A673 (cell line): ENCODE data around the gene CCDC54. TPM values are rescaled to one million over a fixed set of nuclear protein-coding genes. Genes with fewer than 3 reads are reported as not detected.

Experiments
- BruUV-seq: library from RNA; stranded (reverse); fragments of 400-500 nt; replicated peaks from 2 replicates; lab custom pipeline; 2021; lab: Mats Ljungman, UMichigan
- CTCF ChIA-PET: fragments of 300-600 bp; sonication (Branson Sonifier 250); formaldehyde crosslinking; loops from one replicate; lab custom pipeline; 2022; ENCODE audit warnings: antibody characterized with exemption; lab: Charles Lee
- POLR2A ChIA-PET: fragments of 300-600 bp; sonication (Branson Sonifier 250); formaldehyde crosslinking; loops from one replicate; lab custom pipeline; 2022; ENCODE audit warnings: antibody characterized with exemption; ENCODE audit not compliant: low non-redundant PET; lab: Charles Lee
- DNase-seq: peaks from one replicate; pipeline ENCODE4 v3.0.0-alpha.2; 2015; ENCODE audit warnings: low spot score
- H3K27ac ChIP-seq: fragments of 200-600 bp; sonication (generic); 2 replicates; pipeline ENCODE4 v1.5.1; 2016; ENCODE audit warnings: mixed run types, low read depth, mild to moderate bottlenecking, mixed read lengths, antibody characterized with exemption, low read length; ENCODE audit not compliant: poor library complexity, severe bottlenecking
- H3K27me3 ChIP-seq: fragments of 200-600 bp; sonication (generic); replicated peaks from 2 replicates; pipeline ENCODE4 v1.6.1; 2017; ENCODE audit warnings: mixed run types, low read depth, mild to moderate bottlenecking, mixed read lengths, antibody characterized with exemption, low read length; ENCODE audit not compliant: insufficient read depth, poor library complexity
- H3K36me3 ChIP-seq: fragments of 200-600 bp; sonication (generic); 2 replicates; pipeline ENCODE4 v1.6.1; 2016; ENCODE audit warnings: mixed run types, mild to moderate bottlenecking, mixed read lengths, antibody characterized with exemption, low read length; ENCODE audit not compliant: insufficient read depth, poor library complexity, severe bottlenecking
- H3K4me1 ChIP-seq: fragments of 200-600 bp; sonication (generic); 2 replicates; pipeline ENCODE4 v1.6.1; 2017; ENCODE audit warnings: mixed run types, mild to moderate bottlenecking, mixed read lengths, antibody characterized with exemption, low read length; ENCODE audit not compliant: insufficient read depth, poor library complexity, severe bottlenecking
- H3K4me3 ChIP-seq: fragments of 200-600 bp; sonication (generic); 2 replicates; pipeline ENCODE4 v1.5.1; 2016; ENCODE audit warnings: low read depth, mixed run types, mild to moderate bottlenecking, mixed read lengths, low read length; ENCODE audit not compliant: poor library complexity, severe bottlenecking
- H3K9me3 ChIP-seq: fragments of 200-600 bp; sonication (generic); 2 replicates; pipeline ENCODE4 v1.6.1; 2016; ENCODE audit warnings: mixed run types, low read depth, mild to moderate bottlenecking, mixed read lengths, antibody characterized with exemption, low read length; ENCODE audit not compliant: poor library complexity, severe bottlenecking
- EZH2 ChIP-seq: fragments of 200-600 bp; sonication (generic); IDR thresholded peaks from 2 replicates; pipeline ENCODE4 v1.6.1; 2017; ENCODE audit warnings: borderline replicate concordance, low read depth, mild to moderate bottlenecking, mixed read lengths, antibody characterized with exemption, low read length; ENCODE audit not compliant: poor library complexity, severe bottlenecking
- intact Hi-C: fragments of 100-400 bp; cut with micrococcal nuclease; formaldehyde crosslinking; loops from one replicate; pipeline ENCODE4 v1.10.0; 2022; ENCODE audit not compliant: unreplicated experiment
- total RNA-seq: library from RNA; stranded (reverse); gene quantifications from 2 replicates; pipeline ENCODE4 v1.2.3, GENCODE V29; 2021
- TF ChIP-seq, protein P1 (sequence below): fragments of 300-800, 200-600 bp; sonication (generic); conservative IDR thresholded peaks from 2 replicates; pipeline ENCODE4 v1.5.1; 2017; ENCODE audit warnings: low read depth, mild to moderate bottlenecking, antibody characterized with exemption, low read length, moderate library complexity, mixed read lengths

The CCDC54 gene
- total RNA-seq, 1 experiment from 2014 or later: not detected

DNA sequence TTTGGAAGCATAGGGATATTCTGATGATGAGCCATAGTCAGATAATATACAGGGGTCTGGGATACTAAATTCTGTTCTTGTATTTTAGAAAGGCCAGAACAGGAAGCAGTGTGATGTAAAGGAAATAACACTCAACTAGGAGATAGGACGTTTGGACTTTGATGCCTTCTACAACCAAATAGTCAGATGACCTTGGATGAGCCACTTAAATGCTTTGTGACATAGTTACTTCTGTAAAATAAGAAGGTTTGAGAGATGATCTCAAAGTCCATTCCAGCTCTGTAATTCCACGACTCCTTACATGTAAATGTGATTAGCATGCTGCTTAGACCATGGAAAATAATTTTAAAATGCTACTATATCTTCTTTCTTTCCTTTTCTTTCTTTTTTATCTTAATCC lies 29.5 kb upstream of the CCDC54 start:
- Histone ChIP-seq H3K36me3 (no peaks in the 10 kb centered on the region), H3K27ac (no peak overlapping the region), H3K4me1 (no peaks in the 10 kb centered on the region), H3K9me3 (no peaks in the 10 kb centered on the region), H3K27me3 (no peaks in the 10 kb centered on the region), H3K4me3 (no peak overlapping the region)
- DNase-seq: no peak
- BruUV-seq: no TSS peak
- no peak for TF ChIP-seq EZH2
- TF ChIP-seq, protein P1, sequence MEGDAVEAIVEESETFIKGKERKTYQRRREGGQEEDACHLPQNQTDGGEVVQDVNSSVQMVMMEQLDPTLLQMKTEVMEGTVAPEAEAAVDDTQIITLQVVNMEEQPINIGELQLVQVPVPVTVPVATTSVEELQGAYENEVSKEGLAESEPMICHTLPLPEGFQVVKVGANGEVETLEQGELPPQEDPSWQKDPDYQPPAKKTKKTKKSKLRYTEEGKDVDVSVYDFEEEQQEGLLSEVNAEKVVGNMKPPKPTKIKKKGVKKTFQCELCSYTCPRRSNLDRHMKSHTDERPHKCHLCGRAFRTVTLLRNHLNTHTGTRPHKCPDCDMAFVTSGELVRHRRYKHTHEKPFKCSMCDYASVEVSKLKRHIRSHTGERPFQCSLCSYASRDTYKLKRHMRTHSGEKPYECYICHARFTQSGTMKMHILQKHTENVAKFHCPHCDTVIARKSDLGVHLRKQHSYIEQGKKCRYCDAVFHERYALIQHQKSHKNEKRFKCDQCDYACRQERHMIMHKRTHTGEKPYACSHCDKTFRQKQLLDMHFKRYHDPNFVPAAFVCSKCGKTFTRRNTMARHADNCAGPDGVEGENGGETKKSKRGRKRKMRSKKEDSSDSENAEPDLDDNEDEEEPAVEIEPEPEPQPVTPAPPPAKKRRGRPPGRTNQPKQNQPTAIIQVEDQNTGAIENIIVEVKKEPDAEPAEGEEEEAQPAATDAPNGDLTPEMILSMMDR: no peak
- intact Hi-C loops: no loop called here
- POLR2A ChIA-PET: no interaction called here
- CTCF ChIA-PET: no interaction called here

DNA sequence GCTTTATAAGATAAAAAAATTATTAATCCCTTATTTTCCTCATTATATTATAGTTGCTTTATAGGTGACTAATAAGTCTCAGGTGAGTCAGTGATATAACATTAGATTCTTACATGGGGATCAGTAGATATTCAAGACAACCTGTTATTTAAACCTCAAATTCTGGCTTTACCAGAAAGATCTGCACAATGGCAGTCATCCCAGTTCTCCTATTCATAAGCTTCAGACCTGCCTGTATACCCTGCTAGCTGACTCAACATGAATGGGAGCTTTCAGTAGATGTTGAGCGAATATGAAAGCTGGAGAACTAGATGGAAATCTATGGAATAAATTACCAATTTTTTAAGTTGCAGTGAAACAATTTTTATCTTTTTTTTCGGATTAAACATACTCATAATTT lies 20.5 kb upstream of the CCDC54 start:
- ChIA-PET CTCF (no interaction called here), POLR2A (interaction anchor here (0.5 kb wide), 1 partner anchor 522 kb away, joined by 3 read pairs; no protein-coding TSS in a partner anchor)
- Histone ChIP-seq H3K4me3 (no peak overlapping the region), H3K36me3 (no peaks in the 10 kb centered on the region), H3K4me1 (no peaks in the 10 kb centered on the region), H3K27me3 (no peaks in the 10 kb centered on the region), H3K9me3 (no peaks in the 10 kb centered on the region), H3K27ac (no peak overlapping the region)
- intact Hi-C loops: no loop called here
- no peak for TF ChIP-seq EZH2
- TF ChIP-seq, protein P1: no peak
- BruUV-seq: no TSS peak
- no peak for DNase-seq

DNA sequence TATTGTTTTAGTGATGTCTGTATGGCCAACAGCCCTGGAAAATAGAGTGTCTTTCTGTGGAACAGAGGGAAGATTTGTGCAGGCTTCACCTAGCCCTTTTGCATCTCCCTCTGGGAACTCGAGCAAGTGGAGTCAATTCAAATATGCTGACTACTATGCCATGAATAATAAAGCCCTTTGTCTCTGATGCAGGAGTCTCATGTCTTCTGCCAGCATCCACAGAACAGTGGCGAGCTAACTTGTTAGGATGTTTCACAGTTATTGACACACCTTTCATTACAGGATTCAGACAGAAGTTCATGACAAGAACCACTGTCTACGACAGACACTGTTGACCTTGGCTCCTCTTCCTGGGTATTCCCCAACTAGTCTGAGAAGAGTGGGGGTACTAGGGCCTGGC lies 15.6 kb upstream of the CCDC54 start:
- CTCF ChIA-PET: no interaction called here
- POLR2A ChIA-PET: no interaction called here
- H3K4me3 ChIP-seq: no peak overlapping the region
- TF ChIP-seq, protein P1: no peak
- no peak for TF ChIP-seq EZH2
- H3K4me1 ChIP-seq: no peaks in the 10 kb centered on the region
- no peak overlapping the region for H3K27ac ChIP-seq
- intact Hi-C loops: no loop called here
- H3K36me3 ChIP-seq: no peaks in the 10 kb centered on the region
- BruUV-seq: no TSS peak
- H3K27me3 ChIP-seq: no peaks in the 10 kb centered on the region
- no peak for DNase-seq
- H3K9me3 ChIP-seq: no peaks in the 10 kb centered on the region
